ENCODE data around the gene UBR4. TPM values are rescaled to one million over a fixed set of nuclear protein-coding genes. Genes with fewer than 3 reads are reported as not detected.

Gene UBR4
- polyA plus RNA-seq, 3 donors: 44.3 to 93.8 (median 49.4) TPM

GRCh38 chr1:19210772-19211549 is 895 bp upstream of the UBR4 start:
- no peak for TF ChIP-seq CTCF (IDR thresholded peaks at IDR 0.05)
- peaks cover 47% of the 10 kb centered on the region for H3K4me1 Mint-ChIP-seq
- no peaks in the 10 kb centered on the region for H3K27me3 Mint-ChIP-seq (ENCODE audit: low read depth in 3 of 3)
- WGBS (ENCODE audit: insufficient coverage): 36% methylated on average over 6 of the region's 12 CpGs
- Histone ChIP-seq H3K4me3 (replicated peaks in 1 of 3; ENCODE audit: low read depth in 2 of 3, low read length in 3 of 3) (peak overlapping the region; percentile 83 to 98 (median 96)), H3K9me3 (replicated peaks in 1 of 2; ENCODE audit: control insufficient read depth in 1 of 2, insufficient read depth in 1 of 2, low read length in 2 of 2) (no peaks in the 10 kb centered on the region), H4K20me1 (ENCODE audit: insufficient read depth, low read length) (peaks cover 35% of the 10 kb centered on the region), H3K9ac (ENCODE audit: insufficient read depth, low read length, poor library complexity, severe bottlenecking) (peak overlapping the region; percentile 98), H2AFZ (ENCODE audit: insufficient read depth, low read depth, low read length, poor library complexity, severe bottlenecking) (peak overlapping the region; percentile 89), H3K27ac (ENCODE audit: low read depth in 1 of 2, low read length in 2 of 2) (peak overlapping the region; percentile 94 to 99), H3K4me2 (replicated peaks; ENCODE audit: extremely low read depth, low read length, poor library complexity, severe bottlenecking) (peak overlapping the region; percentile 91), H3K36me3 (replicated peaks in 1 of 2; ENCODE audit: control insufficient read depth in 1 of 2, insufficient read depth in 2 of 2, low read length in 2 of 2) (peaks cover 4 to 27% of the 10 kb centered on the region in 2 donors), H3K79me2 (ENCODE audit: insufficient read depth, low read length) (peaks cover 99% of the 10 kb centered on the region), H3K27me3 (ENCODE audit: control insufficient read depth in 2 of 2, insufficient read depth in 2 of 2, low read length in 2 of 2) (no peaks in the 10 kb centered on the region), H3K4me1 (ENCODE audit: control insufficient read depth in 1 of 2, insufficient read depth in 2 of 2, low read length in 2 of 2) (peaks cover 23 to 37% of the 10 kb centered on the region in 2 donors)
- H3K27ac Mint-ChIP-seq: peak overlapping the region; percentile 99 to 100 (median 99)
- H3K9me3 Mint-ChIP-seq: no peaks in the 10 kb centered on the region
- H3K36me3 Mint-ChIP-seq: peaks cover 19 to 31% of the 10 kb centered on the region in 2 donors
- peak; percentile 23 to 33 (median 27) for DNase-seq
- intact Hi-C loops (cut with micrococcal nuclease): no loop called here
- peak overlapping the region; percentile 93 to 99 for H3K4me3 Mint-ChIP-seq

GRCh38 chr1:19209439-19209989 is 552 bp downstream of the UBR4 start:
- WGBS (ENCODE audit: insufficient coverage): under 1% methylated on average over 18 of the region's 28 CpGs
- H3K4me2 ChIP-seq (replicated peaks; ENCODE audit: extremely low read depth, low read length, poor library complexity, severe bottlenecking): peak overlapping the region; percentile 91
- peak overlapping the region; percentile 89 for H2AFZ ChIP-seq (ENCODE audit: insufficient read depth, low read depth, low read length, poor library complexity, severe bottlenecking)
- peak overlapping the region; percentile 94 to 99 for H3K27ac ChIP-seq (ENCODE audit: low read depth in 1 of 2, low read length in 2 of 2)
- H3K4me3 ChIP-seq (replicated peaks in 1 of 3; ENCODE audit: low read depth in 2 of 3, low read length in 3 of 3): peak overlapping the region; percentile 83 to 98 (median 96)
- H3K4me1 ChIP-seq (ENCODE audit: control insufficient read depth in 1 of 2, insufficient read depth in 2 of 2, low read length in 2 of 2): peaks cover 28 to 47% of the 10 kb centered on the region in 2 donors
- H3K79me2 ChIP-seq (ENCODE audit: insufficient read depth, low read length): peaks cover 99% of the 10 kb centered on the region
- intact Hi-C loops (cut with micrococcal nuclease): loop anchor here in 1 of 2 donors (5.0 to 10.0 kb wide), 2 partner anchors 103 to 305 kb away; partner anchors contain the start of genes AKR7A2, ALDH4A1 and SLC66A1
- H3K9me3 ChIP-seq (replicated peaks in 1 of 2; ENCODE audit: control insufficient read depth in 1 of 2, insufficient read depth in 1 of 2, low read length in 2 of 2): no peaks in the 10 kb centered on the region
- TF ChIP-seq CTCF (IDR thresholded peaks at IDR 0.05): no peak
- Mint-ChIP-seq H3K4me1 (peaks cover 56% of the 10 kb centered on the region), H3K36me3 (peaks cover 14 to 20% of the 10 kb centered on the region in 2 donors), H3K27me3 (ENCODE audit: low read depth in 3 of 3) (no peaks in the 10 kb centered on the region), H3K9me3 (no peaks in the 10 kb centered on the region), H3K27ac (peak overlapping the region; percentile 91 to 100 (median 99)), H3K4me3 (peak overlapping the region; percentile 93 to 99)
- peak; percentile 53 to 91 (median 67) for DNase-seq
- H3K36me3 ChIP-seq (replicated peaks in 1 of 2; ENCODE audit: control insufficient read depth in 1 of 2, insufficient read depth in 2 of 2, low read length in 2 of 2): peaks cover 4 to 14% of the 10 kb centered on the region in 2 donors
- H3K9ac ChIP-seq (ENCODE audit: insufficient read depth, low read length, poor library complexity, severe bottlenecking): peak overlapping the region; percentile 98
- H3K27me3 ChIP-seq (ENCODE audit: control insufficient read depth in 2 of 2, insufficient read depth in 2 of 2, low read length in 2 of 2): no peaks in the 10 kb centered on the region
- peaks cover 42% of the 10 kb centered on the region for H4K20me1 ChIP-seq (ENCODE audit: insufficient read depth, low read length)

Measured in CD14-positive monocyte (primary cell).